HG02623 (cell line): ENCODE results near the gene HOXB13.

Experiments
- ATAC-seq: cut with Tn5 transposase; IDR thresholded peaks from one replicate; pipeline ENCODE4 v1.9.1; 2021; ENCODE audit warnings: moderate library complexity; ENCODE audit not compliant: unreplicated experiment

The HOXB13 gene

GRCh38 chr17:48711128-48711527 lies 17.4 kb downstream of the HOXB13 start:
- ATAC-seq: no peak

GRCh38 chr17:48704361-48705248 lies 23.9 kb downstream of the HOXB13 start:
- no peak for ATAC-seq

- ATAC-seq: no peak
Observed at GRCh38 chr17:48701864-48702532, 26.6 kb downstream of the HOXB13 start.

GRCh38 chr17:48693178-48693577 lies 35.4 kb downstream of the HOXB13 start:
- ATAC-seq: no peak

GRCh38 chr17:48692049-48692448 lies 36.5 kb downstream of the HOXB13 start:
- ATAC-seq: no peak

- ATAC-seq: no peak
Observed at GRCh38 chr17:48690655-48691054, 37.9 kb downstream of the HOXB13 start.

- ATAC-seq: no peak
Observed at GRCh38 chr17:48681609-48682008, 46.9 kb downstream of the HOXB13 start.

- no peak for ATAC-seq
Observed at GRCh38 chr17:48679385-48680096, 49.0 kb downstream of the HOXB13 start.

- ATAC-seq: no peak
Observed at GRCh38 chr17:48678141-48678971, 50.2 kb downstream of the HOXB13 start.

GRCh38 chr17:48676963-48677558 lies 51.5 kb downstream of the HOXB13 start:
- no peak for ATAC-seq
